ENCODE data around the gene RSKR.

GRCh38 chr17:28598799-28599310, 15.1 kb downstream of the RSKR start, which contains the start of gene SPAG5:
- peak; percentile 84 to 86 for TF ChIP-seq POLR2A (IDR thresholded peaks at IDR 0.05)
- TF ChIP-seq EP300 (IDR thresholded peaks at IDR 0.05) = no peak
- TF ChIP-seq CTCF (IDR thresholded peaks at IDR 0.05) = no peak
- peak; percentile 95 to 99 (median 96) for TF ChIP-seq POLR2AphosphoS5 (IDR thresholded peaks at IDR 0.05)
